ENCODE results near the gene THADA.

DNA sequence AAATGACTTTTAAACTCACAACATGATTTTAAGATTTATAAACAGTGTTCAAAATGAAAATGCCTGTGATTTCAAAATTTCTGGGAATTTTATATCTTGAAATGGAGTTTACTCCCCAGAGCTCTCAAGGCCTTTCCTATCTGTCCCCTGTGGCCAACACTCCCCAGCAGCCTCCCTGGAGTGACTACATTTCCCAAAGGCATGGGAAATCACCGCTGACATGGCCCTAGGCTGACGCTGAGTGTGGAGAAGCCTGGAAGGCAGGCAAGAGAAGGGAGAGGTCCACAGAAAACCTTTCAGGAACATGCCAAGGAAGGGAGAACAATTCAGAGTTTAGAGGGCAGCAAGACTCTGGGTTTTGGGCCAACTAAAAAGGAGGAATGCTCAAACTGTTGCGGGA lies 349.2 kb downstream of the THADA start:
- TF ChIP-seq CTCF (conservative IDR thresholded peaks at IDR 0.05; ENCODE audit: low read length), result no peak
- TF ChIP-seq EZH2phosphoT487 (IDR thresholded peaks at IDR 0.05; ENCODE audit: borderline replicate concordance, low read depth, low read length), result no peak

All from OCI-LY7 (cell line).